CD4-positive, alpha-beta T cell treated with Interleukin-6 for 4 hours (primary cell): ENCODE measurements around the gene DNAJB14.
"Not testable (repeated sequence)": the region's sequence is repeated elsewhere in the genome, so short reads cannot be mapped to it uniquely, and the experiment has no call there.

Experiments used
- DNase-seq: peaks from one replicate; pipeline ENCODE4 v3.0.0-alpha.2; 2020; ENCODE audit warnings: mixed read lengths

Gene DNAJB14

GRCh38 chr4:99946356-99947189 lies at the start of gene DNAJB14:
Gene DNAJB14, minus strand, starts transcription at chr4:99946618. Its CDS starts 47 bp downstream, at chr4:99946571.
- DNase-seq = peak; percentile 85

- no peak for DNase-seq
Measured at GRCh38 chr4:99991741-99992140, 45.3 kb upstream of the DNAJB14 start.

- DNase-seq = no peak
Measured at GRCh38 chr4:99987681-99988080, 41.3 kb upstream of the DNAJB14 start.

GRCh38 chr4:99986792-99987191 lies 40.4 kb upstream of the DNAJB14 start:
- no peak for DNase-seq

GRCh38 chr4:99983289-99983943 lies 37.0 kb upstream of the DNAJB14 start:
- no peak for DNase-seq

- DNase-seq = no peak
Measured at GRCh38 chr4:99979872-99980271, 33.5 kb upstream of the DNAJB14 start.

- DNase-seq = no peak
Measured at GRCh38 chr4:99971453-99972111, 25.2 kb upstream of the DNAJB14 start.

GRCh38 chr4:99968330-99968729 lies 21.9 kb upstream of the DNAJB14 start:
- no peak for DNase-seq

- no peak for DNase-seq
Measured at GRCh38 chr4:99966692-99967091, 20.3 kb upstream of the DNAJB14 start.

GRCh38 chr4:99965674-99966350 lies 19.4 kb upstream of the DNAJB14 start:
- no peak for DNase-seq

- DNase-seq = no peak
Measured at GRCh38 chr4:99965173-99965572, 18.8 kb upstream of the DNAJB14 start.

GRCh38 chr4:99961711-99962110 lies 15.3 kb upstream of the DNAJB14 start:
- DNase-seq = no peak

GRCh38 chr4:99960648-99961047 lies 14.2 kb upstream of the DNAJB14 start:
- DNase-seq = no peak

- not testable (repeated sequence) for DNase-seq
Measured at GRCh38 chr4:99958207-99958606, 11.8 kb upstream of the DNAJB14 start.

GRCh38 chr4:99950913-99951254 lies 4.5 kb upstream of the DNAJB14 start:
- DNase-seq = no peak

- peak; percentile 99 for DNase-seq
Measured at GRCh38 chr4:99949999-99950912, 3.8 kb upstream of the DNAJB14 start, which contains the start of gene H2AZ1. Gene H2AZ1, minus strand, starts transcription at chr4:99950275. Its CDS starts 105 bp downstream, at chr4:99950170.

GRCh38 chr4:99949034-99949998 lies 2.9 kb upstream of the DNAJB14 start:
- DNase-seq = peak; percentile 90

- no peak for DNase-seq
Measured at GRCh38 chr4:99947608-99948007, 1.2 kb upstream of the DNAJB14 start.

GRCh38 chr4:99947190-99947578 lies 766 bp upstream of the DNAJB14 start:
- no peak for DNase-seq

GRCh38 chr4:99945718-99946355 lies 581 bp downstream of the DNAJB14 start:
- no peak for DNase-seq
